Nephron (organoid): ENCODE results near the gene PIM3.

Experiments used
- H3K27ac Mint-ChIP-seq, 3 experiments: 2 replicates each; pipeline ENCODE4 v1.8.0; 2020; ENCODE audit warnings: mixed read lengths in 3 of 3, mild to moderate bottlenecking in 2 of 3, moderate library complexity in 1 of 3
- H3K27me3 Mint-ChIP-seq: 2 replicates; pipeline ENCODE4 v1.8.0; 2021; ENCODE audit warnings: low read depth, mild to moderate bottlenecking, moderate library complexity, mixed read lengths
- H3K36me3 Mint-ChIP-seq: 2 replicates; pipeline ENCODE4 v1.8.0; 2020; ENCODE audit warnings: low read depth, mixed read lengths
- H3K4me1 Mint-ChIP-seq: 2 replicates; pipeline ENCODE4 v1.8.0; 2020; ENCODE audit warnings: mixed read lengths
- H3K4me3 Mint-ChIP-seq, 3 experiments: 2 replicates each; pipeline ENCODE4 v1.8.0; 2020; ENCODE audit warnings: mild to moderate bottlenecking in 3 of 3, mixed read lengths in 3 of 3, moderate library complexity in 2 of 3
- H3K9me3 Mint-ChIP-seq: 2 replicates; pipeline ENCODE4 v1.8.0; 2020; ENCODE audit warnings: mixed read lengths
- TF ChIP-seq, protein P1 (sequence below), 3 experiments: fragments of 200-600 bp; sonication (generic); IDR thresholded peaks; one replicate each; pipeline ENCODE4 v1.5.0; 2021; ENCODE audit warnings: antibody characterized with exemption in 3 of 3; ENCODE audit not compliant: unreplicated experiment in 3 of 3

Gene PIM3

DNA sequence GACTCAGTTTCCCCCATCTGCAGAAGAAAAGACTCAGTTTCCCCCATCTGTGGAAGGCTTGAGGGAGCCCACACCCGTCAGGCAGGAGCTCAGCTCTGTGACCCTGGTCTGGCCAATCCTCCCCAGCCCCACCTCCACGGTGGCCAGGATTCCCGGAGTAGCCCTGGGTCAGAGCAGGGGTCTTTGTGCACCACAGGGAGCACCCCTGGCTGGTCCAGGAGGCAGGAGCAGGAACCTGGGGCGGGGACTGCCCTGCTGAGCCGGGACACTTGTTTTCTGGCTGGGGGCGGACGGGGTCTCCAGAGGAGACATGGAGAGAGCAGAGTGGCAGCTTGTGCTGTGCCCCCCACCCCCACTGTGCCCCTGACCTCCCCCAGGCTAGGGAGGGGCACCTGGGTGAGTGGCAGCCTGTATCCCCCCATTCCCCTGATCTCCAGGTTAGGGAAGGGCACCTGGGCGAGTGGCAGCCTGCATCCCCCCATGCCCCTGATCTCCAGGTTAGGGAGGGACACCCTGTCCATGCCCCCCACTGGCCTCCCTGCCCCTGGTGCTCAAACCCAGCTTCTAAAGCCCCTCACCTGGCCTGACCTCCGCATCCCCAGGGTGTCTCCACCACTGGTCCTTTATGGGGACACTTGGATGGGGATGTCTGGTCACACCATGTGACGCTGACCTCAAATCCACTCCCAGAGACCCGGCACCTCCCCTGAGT is 33.2 kb downstream of the PIM3 start:
- Mint-ChIP-seq H3K36me3 (no peaks in the 10 kb centered on the region), H3K9me3 (peaks cover 24% of the 10 kb centered on the region), H3K4me1 (peaks cover 5% of the 10 kb centered on the region), H3K4me3 (no peak overlapping the region), H3K27ac (no peak overlapping the region), H3K27me3 (peaks cover 19% of the 10 kb centered on the region)
- TF ChIP-seq, protein P1, sequence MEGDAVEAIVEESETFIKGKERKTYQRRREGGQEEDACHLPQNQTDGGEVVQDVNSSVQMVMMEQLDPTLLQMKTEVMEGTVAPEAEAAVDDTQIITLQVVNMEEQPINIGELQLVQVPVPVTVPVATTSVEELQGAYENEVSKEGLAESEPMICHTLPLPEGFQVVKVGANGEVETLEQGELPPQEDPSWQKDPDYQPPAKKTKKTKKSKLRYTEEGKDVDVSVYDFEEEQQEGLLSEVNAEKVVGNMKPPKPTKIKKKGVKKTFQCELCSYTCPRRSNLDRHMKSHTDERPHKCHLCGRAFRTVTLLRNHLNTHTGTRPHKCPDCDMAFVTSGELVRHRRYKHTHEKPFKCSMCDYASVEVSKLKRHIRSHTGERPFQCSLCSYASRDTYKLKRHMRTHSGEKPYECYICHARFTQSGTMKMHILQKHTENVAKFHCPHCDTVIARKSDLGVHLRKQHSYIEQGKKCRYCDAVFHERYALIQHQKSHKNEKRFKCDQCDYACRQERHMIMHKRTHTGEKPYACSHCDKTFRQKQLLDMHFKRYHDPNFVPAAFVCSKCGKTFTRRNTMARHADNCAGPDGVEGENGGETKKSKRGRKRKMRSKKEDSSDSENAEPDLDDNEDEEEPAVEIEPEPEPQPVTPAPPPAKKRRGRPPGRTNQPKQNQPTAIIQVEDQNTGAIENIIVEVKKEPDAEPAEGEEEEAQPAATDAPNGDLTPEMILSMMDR (IDR thresholded peaks at IDR 0.05; ENCODE audit: unreplicated experiment in 3 of 3), result no peak

DNA sequence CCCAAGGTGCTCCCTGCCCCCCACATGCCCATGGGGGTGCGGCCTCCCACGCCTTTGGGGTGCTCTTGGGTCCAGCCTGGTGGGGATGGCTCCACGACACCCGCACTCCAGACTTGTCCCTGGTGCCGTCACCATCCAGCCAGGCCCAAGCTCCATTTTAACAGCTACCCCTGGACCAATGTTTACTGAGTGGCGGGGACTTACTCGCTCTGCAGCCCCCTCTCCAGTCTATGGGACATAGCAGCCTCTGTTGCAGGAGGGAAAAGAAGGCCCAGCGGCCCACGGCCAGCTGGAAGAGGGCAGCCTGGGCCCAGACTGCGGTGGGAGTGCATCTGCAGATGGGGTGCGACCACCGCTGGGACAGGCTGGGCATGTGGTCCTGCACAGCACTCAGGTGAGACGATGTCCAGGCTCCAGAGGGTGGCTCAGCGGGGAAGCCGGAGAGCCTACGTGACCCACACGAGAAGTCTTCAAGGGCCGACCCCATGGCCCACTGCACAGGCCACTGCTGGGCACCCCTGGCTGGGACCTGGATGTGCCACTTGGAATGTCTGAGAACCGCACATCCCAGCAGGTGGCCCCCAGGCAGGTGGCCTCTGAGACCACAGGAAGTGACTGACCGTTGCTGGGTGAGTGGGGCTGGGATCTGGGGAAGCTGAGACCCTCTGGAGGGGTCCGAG is 33.9 kb downstream of the PIM3 start:
- H3K36me3 Mint-ChIP-seq, result no peaks in the 10 kb centered on the region
- peaks cover 24% of the 10 kb centered on the region for H3K27me3 Mint-ChIP-seq
- H3K4me1 Mint-ChIP-seq, result peaks cover 5% of the 10 kb centered on the region
- TF ChIP-seq, protein P1 (IDR thresholded peaks at IDR 0.05; ENCODE audit: unreplicated experiment in 3 of 3), result no peak
- no peak overlapping the region for H3K4me3 Mint-ChIP-seq
- H3K27ac Mint-ChIP-seq, result no peak overlapping the region
- H3K9me3 Mint-ChIP-seq, result peaks cover 21% of the 10 kb centered on the region

DNA sequence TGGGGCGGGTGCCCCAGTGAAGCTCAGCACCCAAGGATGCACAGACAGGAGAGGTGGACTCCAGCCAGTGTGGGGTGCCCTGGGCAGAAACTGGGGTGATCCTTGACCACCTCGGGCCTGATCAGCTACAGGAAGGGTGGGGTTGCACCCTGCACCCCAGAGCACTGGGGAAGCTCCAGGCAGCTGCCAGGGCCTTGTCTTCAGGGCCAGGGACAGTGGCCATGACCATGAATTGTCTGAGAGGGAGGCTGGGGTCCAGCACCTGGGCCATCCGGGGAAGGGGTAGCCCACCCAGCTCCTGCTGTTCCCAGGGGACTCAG is 34.4 kb downstream of the PIM3 start:
- Mint-ChIP-seq H3K27me3 (peaks cover 24% of the 10 kb centered on the region), H3K4me1 (peaks cover 5% of the 10 kb centered on the region), H3K36me3 (no peaks in the 10 kb centered on the region), H3K27ac (no peak overlapping the region), H3K9me3 (peaks cover 19% of the 10 kb centered on the region), H3K4me3 (no peak overlapping the region)
- TF ChIP-seq, protein P1 (IDR thresholded peaks at IDR 0.05; ENCODE audit: unreplicated experiment in 3 of 3), result no peak

DNA sequence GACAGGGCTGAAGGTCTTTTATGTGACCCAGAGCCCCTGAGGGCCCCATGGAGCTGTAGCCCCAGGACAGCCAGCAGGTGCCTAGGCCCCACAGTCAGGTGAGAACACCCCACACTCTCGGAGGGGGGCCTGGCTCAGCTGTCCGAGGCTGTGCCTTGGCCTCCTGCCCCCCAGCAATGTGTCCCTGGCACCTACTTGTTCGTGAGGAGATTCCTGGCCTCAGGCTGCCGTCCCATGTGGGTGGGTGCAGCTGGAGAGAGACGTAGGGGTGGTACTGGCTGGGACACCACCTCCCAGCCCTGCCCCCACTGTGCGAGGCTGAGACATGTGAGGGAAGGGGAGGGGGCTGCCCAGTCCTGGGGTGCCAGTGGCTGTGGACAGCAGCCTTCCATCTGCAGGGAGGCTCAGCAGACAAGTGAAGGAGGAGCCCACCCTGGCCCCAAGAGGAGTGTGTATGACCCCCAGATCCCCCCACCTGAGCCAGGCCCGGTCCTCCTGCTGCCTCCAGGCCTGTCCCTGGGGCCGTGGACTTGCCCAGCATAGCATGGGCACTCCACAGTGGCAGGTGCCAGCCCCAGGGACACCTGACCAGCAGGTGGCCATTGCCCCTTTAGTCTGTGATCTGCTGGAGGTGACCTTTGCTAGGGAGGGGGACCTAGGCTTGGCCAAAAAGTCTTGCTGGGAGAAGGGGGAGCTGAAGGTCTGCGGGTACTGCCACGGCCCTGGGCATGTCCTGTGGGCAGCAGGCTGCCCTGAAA is 35.0 kb downstream of the PIM3 start:
- TF ChIP-seq, protein P1 (IDR thresholded peaks at IDR 0.05; ENCODE audit: unreplicated experiment in 3 of 3), result no peak
- peaks cover 14% of the 10 kb centered on the region for H3K9me3 Mint-ChIP-seq
- no peak overlapping the region for H3K4me3 Mint-ChIP-seq
- peaks cover 5% of the 10 kb centered on the region for H3K4me1 Mint-ChIP-seq
- no peak overlapping the region for H3K27ac Mint-ChIP-seq
- no peaks in the 10 kb centered on the region for H3K36me3 Mint-ChIP-seq
- peaks cover 28% of the 10 kb centered on the region for H3K27me3 Mint-ChIP-seq

DNA sequence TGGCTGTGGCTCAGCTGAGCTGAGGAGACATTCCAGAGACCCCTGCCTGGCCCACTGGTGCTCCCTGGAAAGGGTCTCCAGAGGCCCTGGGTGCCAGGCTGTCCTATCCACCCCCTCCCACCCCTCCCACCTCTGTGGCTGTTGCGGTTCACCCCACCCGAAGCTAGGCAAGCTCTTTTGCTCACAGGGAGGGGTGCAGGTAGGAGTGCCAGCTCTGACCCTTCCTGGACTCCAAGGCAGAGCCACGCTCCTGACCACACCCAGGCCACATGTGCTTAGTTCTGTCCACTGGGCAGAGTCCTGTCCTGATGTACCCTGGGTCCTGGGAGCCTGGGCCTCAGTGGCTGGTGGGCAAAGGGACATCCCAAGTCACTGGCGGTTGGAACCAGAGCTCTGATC is 35.5 kb downstream of the PIM3 start:
- Mint-ChIP-seq H3K4me3 (no peak overlapping the region), H3K27me3 (peaks cover 32% of the 10 kb centered on the region)
- TF ChIP-seq, protein P1 (IDR thresholded peaks at IDR 0.05; ENCODE audit: unreplicated experiment in 3 of 3), result no peak

More for the DNA sequence above, 35.5 kb downstream of the PIM3 start:
- H3K9me3 Mint-ChIP-seq, result peaks cover 9% of the 10 kb centered on the region
- no peak overlapping the region for H3K27ac Mint-ChIP-seq
- no peaks in the 10 kb centered on the region for H3K36me3 Mint-ChIP-seq
- H3K4me1 Mint-ChIP-seq, result peaks cover 5% of the 10 kb centered on the region
